ENCODE data around the gene MYOCD.
A peak's percentile ranks its signal among the peaks of the same experiment; 100 is the strongest.

MYOCD gene

DNA sequence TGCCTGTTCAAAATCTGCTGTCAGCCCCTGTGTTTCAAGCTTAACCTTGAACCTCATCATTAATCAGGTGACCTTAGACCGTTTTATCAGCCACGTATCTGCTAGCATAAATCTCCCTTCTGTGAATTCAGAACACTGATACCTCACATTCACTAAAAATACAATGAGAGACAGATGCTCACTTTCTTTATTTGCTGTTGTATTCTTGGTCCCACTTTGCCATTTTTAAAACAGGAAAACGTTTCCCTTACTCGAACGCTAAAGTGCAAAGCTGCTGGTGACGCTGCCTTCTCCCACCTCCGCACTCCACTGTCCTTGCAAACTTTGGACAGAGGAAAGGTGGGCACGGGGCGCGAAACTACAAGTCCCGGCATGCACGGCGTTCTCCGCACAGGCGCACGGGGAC is 123.4 kb downstream of the MYOCD start:
- H3K27ac ChIP-seq = peak overlapping the region; percentile 67
- TF ChIP-seq, protein P1, sequence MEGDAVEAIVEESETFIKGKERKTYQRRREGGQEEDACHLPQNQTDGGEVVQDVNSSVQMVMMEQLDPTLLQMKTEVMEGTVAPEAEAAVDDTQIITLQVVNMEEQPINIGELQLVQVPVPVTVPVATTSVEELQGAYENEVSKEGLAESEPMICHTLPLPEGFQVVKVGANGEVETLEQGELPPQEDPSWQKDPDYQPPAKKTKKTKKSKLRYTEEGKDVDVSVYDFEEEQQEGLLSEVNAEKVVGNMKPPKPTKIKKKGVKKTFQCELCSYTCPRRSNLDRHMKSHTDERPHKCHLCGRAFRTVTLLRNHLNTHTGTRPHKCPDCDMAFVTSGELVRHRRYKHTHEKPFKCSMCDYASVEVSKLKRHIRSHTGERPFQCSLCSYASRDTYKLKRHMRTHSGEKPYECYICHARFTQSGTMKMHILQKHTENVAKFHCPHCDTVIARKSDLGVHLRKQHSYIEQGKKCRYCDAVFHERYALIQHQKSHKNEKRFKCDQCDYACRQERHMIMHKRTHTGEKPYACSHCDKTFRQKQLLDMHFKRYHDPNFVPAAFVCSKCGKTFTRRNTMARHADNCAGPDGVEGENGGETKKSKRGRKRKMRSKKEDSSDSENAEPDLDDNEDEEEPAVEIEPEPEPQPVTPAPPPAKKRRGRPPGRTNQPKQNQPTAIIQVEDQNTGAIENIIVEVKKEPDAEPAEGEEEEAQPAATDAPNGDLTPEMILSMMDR (conservative IDR thresholded peaks at IDR 0.05) = no peak

DNA sequence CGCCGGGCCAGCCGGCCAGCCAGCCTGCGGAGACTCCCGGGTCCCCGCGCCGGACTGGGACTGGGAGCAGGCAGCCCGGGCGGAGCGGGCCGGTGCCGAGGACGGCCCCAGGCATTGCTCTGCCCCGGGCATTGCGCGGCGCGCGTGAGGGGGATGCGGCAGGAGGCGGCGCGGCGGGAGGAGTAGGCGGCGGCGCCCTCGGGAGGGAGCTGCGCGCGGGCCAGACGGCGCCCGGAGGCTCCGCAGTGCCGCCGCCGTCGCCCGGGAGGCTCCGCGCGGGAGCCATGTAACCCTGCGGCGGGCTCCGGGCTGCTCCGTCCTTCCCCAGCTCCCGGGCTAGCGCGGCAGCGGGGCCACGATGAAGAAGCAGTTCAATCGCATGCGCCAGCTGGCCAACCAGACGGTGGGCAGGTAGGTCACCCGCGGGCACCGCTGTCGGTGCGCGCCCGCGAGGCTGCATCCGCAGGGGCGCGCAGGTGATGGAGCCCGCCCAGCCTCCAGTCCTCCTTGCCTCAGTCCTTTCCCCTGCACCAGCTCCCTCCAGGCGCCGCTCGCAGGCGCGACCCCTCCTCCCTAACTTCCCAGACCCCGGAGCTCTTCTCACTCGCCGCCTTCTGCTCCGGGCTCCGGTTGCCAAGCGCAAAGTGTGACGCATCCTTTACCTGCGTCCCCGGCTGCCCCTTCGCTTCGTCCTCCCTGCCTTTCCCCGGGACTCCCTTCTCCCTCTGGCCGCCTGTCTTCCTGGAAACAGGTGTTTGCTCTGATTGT is 124.0 kb downstream of the MYOCD start, which contains the start of gene ARHGAP44:
Gene ARHGAP44 (plus strand): TSS at position 18 of the 768 bp plus-strand sequence. CDS start 341 bp downstream, at position 359.
- peak within 1 kb of the TSS; percentile 67 for H3K27ac ChIP-seq
- TF ChIP-seq, protein P1 (conservative IDR thresholded peaks at IDR 0.05) = 0 out of 2 replicates have a peak, but pooled peaks have one; percentile 6

DNA sequence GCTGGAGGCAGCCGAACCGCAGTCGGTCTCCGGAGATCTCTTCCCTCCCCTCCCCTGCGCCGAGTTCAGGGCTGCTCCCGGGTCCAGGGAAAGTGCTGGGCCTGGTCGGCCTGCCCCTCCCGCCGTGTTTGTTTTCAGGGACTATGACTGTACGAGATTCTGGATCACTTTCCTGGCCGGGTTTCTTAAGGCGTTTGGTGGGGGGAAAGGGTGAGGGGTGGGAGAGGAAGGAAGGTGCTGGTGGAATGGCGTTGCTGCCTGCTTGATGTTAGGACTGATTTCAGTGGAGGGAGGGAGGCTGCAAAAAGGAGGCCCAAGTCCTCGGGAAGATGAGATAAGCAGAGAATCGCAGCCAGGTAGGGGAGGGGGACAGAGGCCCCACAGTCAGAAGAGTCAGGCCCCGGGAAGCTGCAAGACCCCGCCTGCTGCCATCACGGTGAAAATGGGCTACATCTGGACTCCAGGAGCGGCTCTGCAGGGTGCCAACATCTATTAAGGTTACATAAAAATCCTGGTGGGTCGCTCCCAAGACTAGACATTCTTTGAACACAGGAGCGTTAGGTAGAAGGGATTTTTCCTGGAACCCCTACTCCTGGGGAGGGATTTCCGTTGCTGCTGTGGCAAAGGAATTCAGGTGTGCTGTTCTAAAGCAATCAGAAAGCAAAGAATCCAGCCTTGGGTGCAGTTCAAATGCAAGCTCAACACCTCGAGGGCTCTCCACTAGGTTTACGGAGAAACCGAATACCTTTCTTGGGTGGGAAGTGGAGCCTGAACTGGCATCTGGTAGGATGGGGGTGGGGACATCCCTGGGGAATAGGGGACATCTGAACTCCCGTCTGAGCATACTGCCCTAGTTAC is 124.8 kb downstream of the MYOCD start:
- peak overlapping the region; percentile 67 for H3K27ac ChIP-seq
- TF ChIP-seq, protein P1 (conservative IDR thresholded peaks at IDR 0.05) = no peak

DNA sequence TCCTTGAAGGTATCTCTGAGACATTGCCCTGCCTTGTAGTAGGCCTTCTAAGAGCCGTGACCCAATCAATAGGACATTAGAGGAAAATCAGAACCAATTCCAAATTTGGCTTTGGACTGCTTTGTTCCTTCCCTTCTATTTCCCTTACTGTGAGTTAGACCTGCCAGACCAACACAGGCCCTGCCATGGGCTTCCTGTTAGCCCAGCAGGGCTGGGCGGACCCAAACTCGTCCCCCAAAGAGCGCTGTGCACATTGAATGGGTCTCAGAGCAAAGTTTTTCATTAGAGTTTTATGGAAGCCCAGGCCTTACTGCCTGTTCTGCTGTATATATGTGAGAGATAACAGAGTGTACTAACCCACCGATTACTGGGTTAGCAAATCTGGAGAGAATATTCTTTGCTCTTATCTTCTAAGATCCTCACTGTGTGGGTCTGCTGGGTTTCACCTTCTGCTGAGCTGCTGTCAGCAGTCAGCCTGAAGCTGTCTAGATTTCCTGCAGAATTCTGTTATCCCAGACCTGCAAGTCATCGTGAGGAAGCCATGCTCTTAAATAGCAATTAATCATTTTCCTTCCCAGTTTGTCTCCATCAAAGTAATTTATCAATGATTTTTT is 129.3 kb downstream of the MYOCD start:
- no peak overlapping the region for H3K27ac ChIP-seq
- TF ChIP-seq, protein P1 (conservative IDR thresholded peaks at IDR 0.05) = no peak

DNA sequence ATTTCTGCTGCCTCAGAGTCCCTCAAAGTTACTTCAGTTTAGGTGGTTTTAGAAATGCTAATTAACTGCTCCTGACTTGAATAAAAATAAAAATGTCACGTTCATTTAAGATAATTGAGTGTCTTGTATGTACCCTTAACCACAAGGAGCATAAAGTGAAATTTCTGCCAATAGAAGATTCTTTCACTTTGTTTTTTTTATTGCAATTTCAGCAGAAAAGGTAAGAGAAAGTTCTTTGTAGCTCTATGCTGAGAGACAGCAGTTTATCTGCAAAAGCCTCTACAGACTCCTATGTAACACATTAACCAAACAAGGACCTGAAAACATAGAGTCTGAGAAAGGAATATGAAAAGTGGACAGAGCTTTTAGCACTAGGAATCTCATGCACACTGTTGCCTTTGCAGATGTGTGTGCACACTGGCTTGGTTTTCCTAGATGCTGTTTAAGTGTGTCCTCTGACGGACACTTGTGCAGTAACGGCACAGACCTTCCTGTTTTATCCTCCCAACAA is 135.2 kb downstream of the MYOCD start:
- no peak overlapping the region for H3K27ac ChIP-seq
- TF ChIP-seq, protein P1 (conservative IDR thresholded peaks at IDR 0.05) = no peak

DNA sequence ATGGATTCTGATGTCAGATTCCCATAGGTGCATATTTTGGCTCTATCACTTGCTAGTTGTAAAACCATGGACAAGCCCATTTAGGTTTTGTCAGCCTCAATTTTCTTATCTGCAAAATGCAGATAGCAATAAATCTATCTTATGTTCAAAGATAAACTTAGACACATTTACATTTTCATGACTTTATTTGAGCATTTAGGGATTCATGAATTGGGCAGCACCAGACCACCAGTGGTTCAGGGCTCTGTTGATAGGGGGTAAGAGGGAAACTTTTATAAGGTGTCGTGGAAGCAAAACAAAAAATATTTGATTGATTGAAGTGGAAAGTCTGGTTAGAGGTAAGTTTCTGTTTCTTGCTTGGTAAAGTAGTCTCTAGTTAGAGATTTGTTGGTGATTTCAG is 140.9 kb downstream of the MYOCD start:
- TF ChIP-seq, protein P1 (conservative IDR thresholded peaks at IDR 0.05) = no peak
- H3K27ac ChIP-seq = no peak overlapping the region

DNA sequence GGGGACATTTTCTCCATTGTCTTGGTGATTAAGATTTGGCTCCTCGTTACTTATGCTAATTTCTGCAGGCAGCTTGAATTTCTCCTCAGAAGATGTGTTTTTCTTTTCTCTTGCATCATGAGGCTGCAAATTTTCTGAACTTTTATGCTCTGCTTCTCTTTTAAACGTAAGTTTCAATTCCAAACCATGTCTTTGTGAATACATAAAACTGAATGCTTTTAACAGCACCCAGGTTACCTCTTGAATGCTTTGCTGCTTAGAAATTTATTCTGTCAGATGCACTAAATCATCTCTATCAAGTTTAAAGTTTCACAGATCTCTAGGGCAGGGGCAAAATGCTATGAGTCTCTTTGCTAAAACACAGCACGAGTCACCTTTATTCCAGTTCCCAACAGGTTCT is 143.0 kb downstream of the MYOCD start:
- TF ChIP-seq, protein P1 (conservative IDR thresholded peaks at IDR 0.05) = no peak
- H3K27ac ChIP-seq = no peak overlapping the region

All from VCaP (cell line).